CD4-positive, alpha-beta T cell treated with Interferon alpha-2 for 1 hour (primary cell): ENCODE results near the gene CHD2.
A peak's percentile ranks its signal among the peaks of the same experiment; 100 is the strongest.
"Not testable (repeated sequence)": the region's sequence is repeated elsewhere in the genome, so short reads cannot be mapped to it uniquely, and the experiment has no call there.

ENCODE experiments used
- DNase-seq, 2 donors: peaks; one replicate each; pipeline ENCODE4 v3.0.0-alpha.2; 2020 to 2022

CHD2 gene

GRCh38 chr15:93052090-93052879 lies 152.2 kb downstream of the CHD2 start:
- peak in 1 of 2 donors; percentile 26 for DNase-seq

- DNase-seq = no peak
Observed at GRCh38 chr15:93055211-93055610, 155.1 kb downstream of the CHD2 start.

GRCh38 chr15:93056836-93057235 lies 156.7 kb downstream of the CHD2 start:
- no peak for DNase-seq

- no peak for DNase-seq
Observed at GRCh38 chr15:93057618-93058017, 157.5 kb downstream of the CHD2 start.

- DNase-seq = no peak
Observed at GRCh38 chr15:93058128-93058527, 158.0 kb downstream of the CHD2 start.

GRCh38 chr15:93058904-93059427 lies 158.8 kb downstream of the CHD2 start:
- DNase-seq = no peak

- DNase-seq = no peak
Observed at GRCh38 chr15:93059442-93059841, 159.3 kb downstream of the CHD2 start.

GRCh38 chr15:93060336-93061248 lies 160.5 kb downstream of the CHD2 start:
- no peak for DNase-seq

GRCh38 chr15:93062628-93063261 lies 162.6 kb downstream of the CHD2 start:
- DNase-seq = not testable (repeated sequence)

GRCh38 chr15:93063262-93063671 lies 163.1 kb downstream of the CHD2 start:
- DNase-seq = no peak

GRCh38 chr15:93063796-93064690 lies 163.9 kb downstream of the CHD2 start:
- DNase-seq = no peak

- DNase-seq = no peak
Observed at GRCh38 chr15:93065641-93066045, 165.5 kb downstream of the CHD2 start.

- no peak for DNase-seq
Observed at GRCh38 chr15:93066224-93066681, 166.1 kb downstream of the CHD2 start.

- no peak for DNase-seq
Observed at GRCh38 chr15:93066834-93067648, 166.9 kb downstream of the CHD2 start.

GRCh38 chr15:93067649-93068085 lies 167.5 kb downstream of the CHD2 start:
- no peak for DNase-seq

- DNase-seq = no peak
Observed at GRCh38 chr15:93068581-93069199, 168.6 kb downstream of the CHD2 start.

- no peak for DNase-seq
Observed at GRCh38 chr15:93070132-93070531, 170.0 kb downstream of the CHD2 start.

- DNase-seq = no peak
Observed at GRCh38 chr15:93070551-93071296, 170.6 kb downstream of the CHD2 start.

GRCh38 chr15:93071469-93071936 lies 171.4 kb downstream of the CHD2 start:
- DNase-seq = no peak

- no peak for DNase-seq
Observed at GRCh38 chr15:93072011-93072410, 171.9 kb downstream of the CHD2 start.
